ELR (cell line): ENCODE measurements around the gene CRIP3.
A peak's percentile ranks its signal among the peaks of the same experiment; 100 is the strongest.
"Not testable (repeated sequence)": the region's sequence is repeated elsewhere in the genome, so short reads cannot be mapped to it uniquely, and the experiment has no call there.

ENCODE experiments used
- DNase-seq: peaks from one replicate; pipeline ENCODE4 v3.0.0-alpha.2; 2015; ENCODE audit warnings: low read depth

CRIP3 gene, protein sequence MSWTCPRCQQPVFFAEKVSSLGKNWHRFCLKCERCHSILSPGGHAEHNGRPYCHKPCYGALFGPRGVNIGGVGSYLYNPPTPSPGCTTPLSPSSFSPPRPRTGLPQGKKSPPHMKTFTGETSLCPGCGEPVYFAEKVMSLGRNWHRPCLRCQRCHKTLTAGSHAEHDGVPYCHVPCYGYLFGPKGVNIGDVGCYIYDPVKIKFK

DNA sequence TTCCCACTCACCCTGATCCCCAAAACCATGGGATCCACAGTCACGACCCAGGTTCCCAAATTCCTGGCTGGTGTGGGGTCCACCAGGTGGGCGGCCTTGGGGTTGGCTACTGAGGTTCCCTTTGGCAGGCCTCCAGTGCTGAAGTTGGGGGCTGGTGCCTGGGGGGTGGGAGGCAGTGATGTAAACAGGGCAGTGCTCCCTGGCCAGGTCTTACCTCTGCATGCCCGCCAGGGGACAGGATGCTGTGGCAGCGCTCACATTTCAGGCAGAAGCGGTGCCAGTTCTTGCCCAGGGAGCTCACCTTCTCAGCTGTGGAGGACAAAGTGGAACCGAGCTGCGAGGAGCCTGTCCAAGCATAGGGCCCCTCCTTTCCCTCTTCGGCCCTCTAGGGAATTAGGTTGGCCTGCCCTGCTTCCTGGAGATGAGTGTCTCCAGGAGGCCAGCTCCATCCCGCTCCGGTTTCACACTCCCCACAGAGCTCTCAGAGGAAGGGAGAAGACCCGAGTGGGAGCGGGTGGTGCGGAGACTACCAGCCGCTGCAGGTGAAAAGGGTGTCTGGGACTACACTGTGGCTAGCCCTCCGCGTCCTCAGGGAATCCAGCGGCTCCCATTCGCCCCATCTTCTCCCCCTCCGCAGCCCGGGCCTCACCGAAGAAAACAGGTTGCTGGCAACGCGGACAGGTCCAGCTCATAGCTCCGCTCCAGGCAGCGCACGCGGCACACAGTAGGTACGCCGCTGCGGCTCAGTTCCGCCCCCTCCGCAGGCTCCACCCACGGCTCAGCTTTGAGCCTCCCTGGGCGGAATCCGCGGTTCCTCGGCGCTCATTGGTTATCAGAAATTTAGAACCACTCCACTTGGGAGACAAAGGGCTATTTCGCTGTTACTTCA, at the start of gene CRIP3:
TSS of gene CRIP3 (minus strand) at position 726 of the 889 bp plus-strand sequence. CDS start at position 692, 34 bp downstream.
- DNase-seq = peak; percentile 21

DNA sequence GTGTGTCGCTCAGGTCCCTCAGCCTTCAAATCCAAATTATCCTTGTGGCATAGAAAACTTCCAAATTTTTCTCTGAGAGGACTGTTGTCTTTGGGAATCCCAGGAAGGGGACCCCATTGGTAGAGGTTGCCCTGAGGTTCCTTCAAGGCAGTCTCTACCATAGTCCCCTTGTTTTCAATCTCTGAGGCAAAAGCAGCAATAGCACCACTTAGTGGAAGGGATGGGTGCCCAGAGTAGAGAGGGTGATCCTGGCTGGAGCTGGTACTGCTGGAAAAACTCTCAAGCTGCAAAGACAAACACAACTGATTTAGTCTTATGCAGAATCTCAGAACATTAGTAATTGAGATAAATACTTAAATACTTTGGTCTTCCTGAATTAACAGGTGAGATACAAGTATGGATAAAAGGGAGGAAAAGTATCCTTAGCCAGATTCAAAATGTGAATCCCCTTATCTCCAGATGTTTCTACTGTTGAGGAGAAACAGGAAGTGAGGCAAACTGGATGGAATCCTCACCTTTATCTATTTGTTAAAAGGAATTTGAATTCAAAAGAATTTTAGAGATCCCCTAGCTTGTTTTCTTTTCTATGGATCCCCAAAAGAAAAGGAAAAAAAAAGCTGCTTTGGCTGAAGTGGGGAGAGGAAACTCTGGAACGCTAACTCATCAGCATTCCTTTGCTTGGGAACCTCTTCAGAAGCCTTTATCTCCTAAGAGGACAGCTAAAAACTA, 47.4 kb upstream of the CRIP3 start:
- peak; percentile 18 for DNase-seq

DNA sequence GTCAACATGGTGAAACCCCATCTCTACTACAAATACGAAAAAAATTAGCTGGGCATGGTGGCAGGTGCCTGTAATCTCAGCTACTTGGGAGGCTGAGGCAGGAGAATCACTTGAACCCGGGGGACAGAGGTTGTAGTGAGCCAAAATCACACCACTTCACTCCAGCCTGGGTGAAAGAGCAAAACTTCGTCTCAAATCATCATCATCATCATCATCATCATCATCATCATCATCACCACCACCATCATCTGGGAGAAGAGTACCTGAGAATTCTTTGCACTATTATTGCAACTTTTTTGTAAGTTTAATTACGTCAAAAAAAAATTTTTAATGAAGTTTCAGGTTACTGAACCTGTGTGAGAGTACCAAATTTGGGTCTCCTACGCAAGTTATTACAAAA, 43.3 kb upstream of the CRIP3 start:
- DNase-seq = not testable (repeated sequence)

DNA sequence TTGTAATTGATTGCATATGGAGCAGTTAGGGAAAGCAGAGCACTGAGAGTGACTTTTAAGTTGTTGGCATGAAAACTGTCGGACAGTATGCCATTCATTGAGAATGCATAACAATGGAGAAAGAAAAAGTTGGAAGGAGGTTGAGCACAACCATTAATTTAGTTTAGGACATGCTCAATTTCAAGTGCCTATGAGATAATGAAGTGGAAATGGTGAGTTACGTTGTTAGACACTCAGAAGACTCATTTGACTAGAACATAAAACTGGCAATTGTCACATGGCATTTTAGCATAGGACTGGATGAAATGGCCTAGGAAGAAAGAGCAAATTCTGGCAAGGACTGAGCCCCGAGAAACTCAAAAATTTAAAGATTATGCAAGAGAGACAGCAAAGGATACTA, 38.8 kb upstream of the CRIP3 start:
- no peak for DNase-seq

DNA sequence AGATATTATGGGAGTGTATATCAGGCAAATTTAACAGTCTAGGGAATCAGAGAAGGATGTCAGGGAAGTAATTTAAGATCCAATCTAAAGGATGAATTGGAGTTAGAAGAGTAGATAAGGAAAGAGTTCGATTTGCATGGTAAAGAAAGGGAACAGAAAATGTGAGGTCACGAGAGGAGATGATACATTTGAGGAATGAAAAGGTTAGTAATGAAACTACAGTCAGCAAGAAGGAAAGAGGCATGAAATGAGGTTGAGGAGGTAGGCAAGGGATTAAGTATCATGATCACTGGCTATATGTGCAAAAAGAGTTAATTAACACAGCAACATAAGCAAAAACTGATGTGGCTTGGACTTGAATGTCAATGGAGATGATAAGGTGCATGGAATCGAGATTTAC, 38.4 kb upstream of the CRIP3 start:
- no peak for DNase-seq

DNA sequence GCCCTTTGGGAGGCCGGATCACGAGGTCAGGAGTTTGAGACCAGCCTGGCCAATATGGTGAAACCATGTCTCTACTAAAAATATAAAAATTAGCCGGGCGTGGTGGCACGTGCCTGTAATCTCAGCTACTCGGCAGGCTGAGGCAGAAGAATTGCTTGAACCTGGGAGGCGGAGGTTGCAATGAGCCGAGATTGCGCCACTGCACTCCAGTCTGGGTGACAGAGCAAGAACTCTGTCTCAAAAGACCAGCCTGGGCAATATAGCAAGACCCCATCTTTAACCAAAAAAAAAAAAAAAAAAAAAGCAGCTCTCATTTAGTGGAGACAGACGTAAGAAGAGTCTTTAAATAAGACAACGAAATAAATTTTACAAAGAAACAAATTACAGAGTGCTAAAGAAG, 37.6 kb upstream of the CRIP3 start:
- DNase-seq = not testable (repeated sequence)

DNA sequence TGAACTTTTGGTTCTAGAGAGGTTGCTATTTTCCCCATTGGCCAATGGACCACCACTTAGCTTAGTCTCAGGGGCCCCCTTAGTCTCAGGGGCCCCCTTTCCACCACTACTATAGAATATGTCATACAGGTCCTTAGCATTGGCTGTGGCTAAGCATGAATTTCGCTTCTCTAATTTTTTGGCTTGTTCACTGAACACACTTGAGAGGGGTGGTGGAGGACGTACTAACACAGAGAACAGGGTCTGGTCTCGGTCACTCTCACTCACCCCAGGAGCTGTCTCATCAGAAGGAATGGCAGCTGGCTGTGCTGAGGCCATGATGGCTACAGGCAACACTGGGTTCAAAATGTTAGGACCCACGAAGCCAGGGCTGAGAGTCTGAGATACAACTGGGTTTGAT, 30.5 kb upstream of the CRIP3 start:
- no peak for DNase-seq

DNA sequence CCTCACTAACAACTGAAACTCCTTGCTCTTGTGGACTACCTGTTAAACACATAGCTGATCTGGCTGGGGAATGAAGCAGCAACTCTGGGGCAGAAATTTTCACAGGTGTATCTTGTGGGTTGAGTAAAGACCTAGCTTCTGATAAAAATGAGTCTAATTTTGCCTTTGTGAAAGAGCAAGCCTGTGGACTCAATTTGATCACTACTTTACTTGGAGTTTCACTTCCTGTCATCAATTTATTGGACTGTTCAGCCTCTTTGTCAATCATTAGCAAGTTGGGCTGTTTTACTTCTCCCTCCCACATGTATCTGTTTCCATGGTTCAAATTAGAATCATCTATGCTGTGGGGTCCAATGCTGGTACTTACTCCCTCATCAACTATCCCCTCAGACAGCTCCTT, 29.6 kb upstream of the CRIP3 start:
- DNase-seq = no peak

DNA sequence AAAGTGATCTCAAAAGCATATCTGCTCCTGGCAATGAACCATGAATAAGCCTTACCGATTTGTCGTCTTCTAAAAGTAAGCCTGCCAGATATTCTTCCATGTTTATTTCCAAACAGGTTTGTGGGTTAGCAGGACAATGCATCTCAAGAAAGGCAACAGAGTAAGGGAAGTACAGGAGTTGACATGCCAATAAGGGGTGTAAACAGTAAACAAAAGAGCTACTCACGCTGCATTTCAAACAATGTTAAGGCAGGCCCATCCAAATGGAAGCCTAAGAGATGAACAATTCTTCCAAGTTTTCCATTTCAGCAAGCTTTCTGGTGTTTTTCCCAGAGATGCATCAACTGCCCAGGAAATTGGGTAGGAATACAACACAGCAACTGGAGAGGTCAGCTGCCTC, 27.8 kb upstream of the CRIP3 start:
- DNase-seq = no peak

DNA sequence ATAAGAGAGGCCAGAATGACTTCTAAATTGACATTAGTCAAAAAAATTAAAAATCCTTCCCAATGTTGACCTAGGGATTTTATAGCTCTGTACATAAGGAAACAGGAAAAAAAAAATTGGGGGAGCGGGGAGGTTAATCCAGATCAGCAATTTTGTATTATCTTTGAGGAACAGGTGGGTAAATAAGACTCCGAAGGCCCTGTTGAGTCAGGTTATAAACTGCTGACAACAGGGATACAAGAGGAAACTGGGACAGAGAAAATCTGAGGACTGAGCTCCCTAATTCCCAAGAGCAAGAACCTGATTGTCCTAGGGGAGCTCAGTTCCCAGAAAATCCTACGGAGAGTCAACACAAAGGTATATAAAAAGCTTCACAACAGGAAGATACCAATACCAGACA, 26.8 kb upstream of the CRIP3 start:
- no peak for DNase-seq

DNA sequence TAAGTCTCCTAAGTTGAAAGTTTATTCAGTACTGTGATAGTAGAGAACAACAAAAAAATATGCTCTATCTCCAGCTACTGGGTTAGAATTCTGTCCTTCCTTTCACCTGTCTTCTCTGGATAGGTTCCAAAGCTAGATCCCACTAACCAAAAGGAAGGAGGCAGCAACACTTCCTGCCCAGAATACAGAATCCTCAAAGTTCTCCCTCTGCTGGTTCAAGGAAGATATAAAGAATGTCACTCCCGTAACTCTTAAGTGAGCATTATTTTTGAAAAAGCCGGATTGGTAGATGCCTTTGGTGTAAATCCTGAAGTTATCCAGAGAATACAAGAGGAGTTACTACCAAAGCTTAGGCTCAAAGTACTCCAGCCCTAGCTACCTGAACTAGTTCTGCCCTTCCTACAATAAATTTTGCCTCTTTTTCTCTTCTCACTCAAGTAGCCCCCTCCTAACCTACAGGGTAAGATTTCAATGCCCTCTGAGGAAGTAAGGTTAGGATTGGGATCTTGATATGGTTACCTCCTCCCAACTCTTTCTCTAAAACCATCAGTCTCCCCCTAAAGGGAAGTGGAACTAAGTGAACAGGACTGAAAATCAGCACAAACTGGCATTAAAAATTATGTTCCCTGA, 26.0 kb upstream of the CRIP3 start:
- DNase-seq = peak; percentile 82

DNA sequence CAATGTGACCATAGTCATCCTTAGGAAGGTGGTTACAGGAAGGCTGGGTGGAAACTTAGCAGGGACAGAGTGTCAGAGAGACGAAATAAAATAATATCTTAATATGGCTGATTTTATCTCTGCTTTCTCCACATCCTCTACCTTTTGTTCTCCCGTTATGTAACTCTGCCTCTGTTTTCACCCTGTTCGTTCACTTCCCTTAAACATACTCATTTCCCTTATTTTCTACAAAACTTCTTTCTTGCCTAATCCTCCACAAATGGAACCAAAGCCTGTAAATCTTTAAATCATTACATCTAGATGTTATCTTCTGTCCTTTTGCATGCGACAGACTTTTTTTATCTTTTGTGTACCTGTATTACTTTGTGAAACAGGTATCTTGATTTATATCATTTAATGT, 23.3 kb upstream of the CRIP3 start:
- no peak for DNase-seq

DNA sequence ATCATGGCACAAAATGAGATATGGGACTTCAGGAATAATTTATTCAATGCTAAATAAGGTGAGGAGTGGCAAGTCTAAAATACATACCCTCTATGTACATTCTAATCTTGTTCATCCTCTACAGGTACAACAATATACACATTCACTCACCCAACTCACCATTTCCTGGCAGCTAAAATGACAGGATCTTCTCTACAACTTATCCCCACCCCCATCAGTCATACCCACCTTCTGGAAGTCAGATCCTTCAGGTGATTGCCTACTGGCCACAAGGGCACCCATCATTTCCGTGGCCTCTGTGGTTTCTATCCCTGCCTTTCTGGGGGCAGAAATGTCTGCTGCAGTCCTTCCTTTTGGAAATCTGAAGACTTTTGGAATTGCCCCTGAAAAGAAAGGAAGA, 22.8 kb upstream of the CRIP3 start:
- no peak for DNase-seq

DNA sequence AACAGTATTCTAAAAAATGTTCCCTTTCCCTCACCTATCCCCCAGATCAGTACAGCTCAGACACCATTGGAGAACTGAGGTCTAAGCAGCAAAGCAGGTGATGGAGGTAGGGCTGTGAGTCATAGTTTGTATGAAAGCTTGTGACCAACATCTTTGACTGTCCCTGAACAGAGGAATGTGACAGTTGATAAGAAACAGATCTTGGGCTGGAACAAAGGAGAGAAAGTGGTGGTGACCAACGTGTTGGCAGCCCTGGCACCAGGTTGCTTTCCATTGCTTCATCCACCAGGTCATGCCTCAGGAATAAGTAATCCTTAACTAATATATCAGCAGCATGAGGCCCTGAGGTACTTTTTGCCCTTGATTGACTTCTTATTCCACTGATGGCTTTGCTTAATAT, 19.9 kb upstream of the CRIP3 start:
- no peak for DNase-seq

DNA sequence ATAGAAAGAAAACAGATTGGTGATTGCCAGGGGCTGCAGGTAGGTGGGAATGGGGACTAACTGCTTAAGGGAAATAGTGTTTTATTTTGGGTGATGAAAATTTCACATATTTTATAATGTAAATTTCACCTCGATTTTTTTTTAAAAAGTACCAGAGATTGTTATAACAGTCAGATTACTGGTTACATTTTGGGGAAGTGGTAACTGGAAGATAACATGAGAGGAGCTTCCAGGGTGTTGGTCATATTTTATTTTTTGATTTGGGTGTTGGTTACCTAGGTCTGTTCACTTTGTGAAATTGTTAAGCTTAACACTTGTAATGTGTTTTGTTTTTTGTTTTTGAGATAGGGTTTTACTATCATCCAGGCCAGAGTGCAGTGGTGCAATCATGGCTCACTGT, 17.2 kb upstream of the CRIP3 start:
- no peak for DNase-seq

DNA sequence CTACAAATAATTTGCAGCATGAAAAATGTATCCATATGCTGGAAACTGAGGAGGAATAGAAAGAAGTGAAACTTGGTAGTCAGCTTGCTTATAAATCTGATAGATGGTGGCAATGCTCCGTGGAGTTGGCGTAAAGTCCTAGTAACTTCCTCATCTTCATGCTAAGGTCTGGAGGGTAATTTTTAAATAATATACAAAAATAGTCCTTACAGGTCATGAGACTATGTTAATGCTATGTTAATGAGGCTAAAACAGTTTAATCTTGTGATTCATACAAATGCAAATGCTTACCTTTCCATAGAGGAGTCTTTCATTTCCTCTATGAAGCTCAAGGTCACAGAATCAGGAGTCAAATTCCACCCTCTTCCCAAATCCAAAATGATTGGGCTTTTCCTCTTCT, 9.4 kb upstream of the CRIP3 start:
- DNase-seq = no peak

DNA sequence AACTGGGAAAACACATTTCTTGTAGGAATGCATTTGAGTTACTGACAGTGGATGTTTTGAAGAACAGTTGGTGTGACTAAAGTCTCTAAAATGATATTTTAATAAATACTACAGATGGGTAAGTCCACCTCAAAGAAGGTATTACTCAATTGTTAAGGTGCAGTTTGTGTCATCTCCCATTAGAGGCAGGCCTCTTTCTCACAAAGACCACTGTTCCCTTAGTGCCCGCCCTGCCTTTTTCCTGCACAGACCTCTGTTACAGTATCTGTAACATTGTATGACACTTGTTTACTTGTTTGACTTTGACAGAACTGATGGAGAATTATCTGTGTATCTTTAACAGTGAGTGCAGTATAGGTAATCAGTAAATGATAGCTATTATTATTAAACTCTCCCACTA, 5.2 kb upstream of the CRIP3 start:
- DNase-seq = no peak

DNA sequence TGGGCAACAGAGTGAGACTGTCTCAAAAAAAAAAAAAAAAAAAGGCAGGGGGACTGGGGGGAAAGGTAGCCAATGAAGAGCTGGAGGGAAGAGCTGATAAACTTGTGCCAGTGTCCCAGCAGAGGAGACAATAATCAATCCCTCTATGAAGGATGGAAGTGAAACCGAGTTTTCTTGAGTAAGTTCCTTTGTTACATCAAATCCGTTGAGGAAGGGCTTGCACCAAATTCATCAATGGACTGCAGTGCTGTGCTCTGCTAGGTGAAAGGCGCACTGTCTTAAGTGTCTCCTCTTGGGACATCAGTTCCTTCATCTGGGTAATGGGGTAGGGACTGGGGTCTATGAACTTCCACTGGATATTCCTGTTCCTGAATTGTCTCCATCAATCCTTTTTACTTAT, 3.0 kb upstream of the CRIP3 start:
- DNase-seq = no peak

DNA sequence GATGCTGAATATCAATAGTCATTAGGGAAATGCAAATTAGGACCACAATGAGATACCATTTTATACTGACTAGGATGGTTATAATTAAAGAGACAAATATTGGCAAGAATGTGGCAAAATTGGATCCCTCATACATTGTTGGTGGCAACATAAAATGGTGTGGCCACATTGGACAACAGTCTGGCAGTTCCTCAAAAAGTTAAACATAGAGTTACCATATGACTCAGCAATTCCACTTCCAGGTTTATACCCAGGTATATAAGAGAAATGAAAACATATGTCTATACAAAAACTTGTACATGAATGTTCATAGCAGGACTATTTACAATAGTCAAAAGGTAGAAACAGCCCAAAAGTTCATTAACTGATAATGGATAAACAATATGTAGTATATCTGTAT, 2.0 kb upstream of the CRIP3 start:
- DNase-seq = no peak

DNA sequence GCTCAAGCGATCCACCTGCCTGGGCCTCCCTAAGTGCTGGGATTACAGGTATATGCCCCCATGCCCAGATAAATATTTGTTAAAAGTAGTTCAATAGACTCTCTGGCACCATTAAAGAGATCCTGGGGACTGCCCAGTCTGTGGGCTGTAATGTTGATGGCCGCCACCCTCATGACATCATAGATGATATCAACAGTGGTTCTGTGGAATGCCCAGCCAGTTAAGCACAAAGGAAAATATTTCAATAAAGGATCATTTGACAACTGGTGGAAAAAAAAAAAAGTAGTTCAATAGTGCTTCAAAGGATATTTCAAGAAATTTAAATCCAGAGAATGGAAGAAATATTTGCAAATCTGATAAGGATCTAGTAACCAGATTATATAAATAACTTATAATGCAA, 1.5 kb upstream of the CRIP3 start:
- no peak for DNase-seq

DNA sequence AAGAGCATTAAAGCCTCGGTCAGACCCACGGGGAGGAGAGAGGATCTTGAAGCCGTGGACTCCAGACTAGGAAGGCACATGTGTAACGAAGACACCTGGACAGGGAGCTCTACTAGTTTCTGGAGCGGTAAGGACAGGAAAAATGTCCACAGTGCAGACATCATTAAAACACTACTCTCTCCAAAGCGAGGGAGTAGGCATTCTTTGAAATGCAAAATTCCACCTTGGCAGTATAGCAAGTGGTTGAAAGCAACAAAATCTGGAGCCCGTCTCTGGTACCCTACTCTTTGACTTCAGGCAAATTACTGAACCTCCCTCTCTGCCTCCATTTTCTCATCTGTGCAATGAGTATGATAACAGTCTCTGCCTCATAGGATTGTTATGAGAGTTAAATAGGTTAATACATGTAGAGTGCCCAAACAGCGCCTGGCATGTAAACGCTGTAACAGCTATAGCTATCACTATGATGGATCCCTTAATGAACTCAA, 408 bp upstream of the CRIP3 start:
- no peak for DNase-seq

DNA sequence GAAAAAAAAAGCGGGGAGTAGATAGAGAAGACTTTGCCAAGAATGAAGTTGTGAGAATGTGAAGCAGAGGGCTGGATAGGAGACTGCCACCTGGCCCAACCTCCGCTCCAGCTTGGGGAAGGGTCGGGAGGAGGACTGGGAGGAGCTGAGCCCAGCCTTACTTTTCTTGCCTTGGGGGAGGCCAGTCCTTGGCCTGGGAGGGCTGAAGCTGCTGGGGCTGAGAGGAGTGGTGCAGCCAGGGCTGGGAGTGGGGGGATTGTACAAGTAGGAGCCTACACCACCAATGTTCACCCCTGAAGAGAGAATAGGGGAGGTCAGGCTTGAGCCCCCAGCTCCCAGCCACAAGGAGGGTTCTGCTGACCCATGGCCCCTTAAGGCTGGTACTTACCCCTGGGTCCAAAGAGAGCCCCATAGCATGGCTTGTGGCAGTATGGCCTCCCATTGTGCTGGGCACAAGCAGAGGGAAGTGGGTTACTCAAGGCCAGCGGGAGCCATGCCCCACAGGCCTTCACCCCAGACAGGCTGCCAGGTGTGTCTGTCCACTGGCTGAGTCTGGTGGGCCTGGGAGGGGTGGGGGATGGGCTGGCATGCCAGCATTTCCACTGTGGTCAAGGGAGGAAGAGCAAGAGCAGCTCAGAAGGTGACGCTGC, 1.1 kb downstream of the CRIP3 start:
- DNase-seq = no peak
